Lung (tissue), 12 donors: ENCODE results near the gene ADAMTS4. TPM values are rescaled to one million over a fixed set of nuclear protein-coding genes. Genes with fewer than 3 reads are reported as not detected.

Experiments
- ATAC-seq: fragments of 200-7000 bp; cut with Tn5 transposase; one replicate; pipeline ENCODE4 v1.9.1; 2020; ENCODE audit warnings: moderate number of reproducible peaks; ENCODE audit not compliant: insufficient read depth, low FRiP score
- DNase-seq, 3 donors: peaks; one replicate each; pipeline ENCODE4 v3.0.0-alpha.2; 2013 to 2017
- H3K27ac ChIP-seq, 2 donors: one replicate each; pipeline ENCODE4 v1.5.1; 2013; ENCODE audit warnings: mild to moderate bottlenecking in 2 of 2, moderate library complexity in 2 of 2, control low read depth in 1 of 2, inconsistent platforms in 1 of 2, low read depth in 1 of 2, low read length in 1 of 2
- H3K27me3 ChIP-seq, 3 donors: one replicate each; pipeline ENCODE4 v1.5.1; 2013; ENCODE audit warnings: low read length in 2 of 3; ENCODE audit not compliant: control insufficient read depth in 3 of 3, insufficient read depth in 3 of 3
- H3K36me3 ChIP-seq, 4 donors: one replicate each; pipeline ENCODE4 v1.5.1; 2013; ENCODE audit warnings: low read length in 4 of 4, mild to moderate bottlenecking in 1 of 4, moderate library complexity in 1 of 4; ENCODE audit not compliant: control insufficient read depth in 4 of 4, insufficient read depth in 4 of 4
- H3K4me1 ChIP-seq, 5 donors: one replicate each; pipeline ENCODE4 v1.5.1; 2013; ENCODE audit warnings: low read length in 5 of 5, mild to moderate bottlenecking in 2 of 5, moderate library complexity in 1 of 5; ENCODE audit not compliant: control insufficient read depth in 5 of 5, insufficient read depth in 5 of 5
- H3K4me3 ChIP-seq: one replicate; pipeline ENCODE4 v1.5.1; 2013; ENCODE audit warnings: mild to moderate bottlenecking, control low read depth, moderate library complexity
- H3K9ac ChIP-seq, 2 donors: one replicate each; pipeline ENCODE4 v1.5.1; 2013; ENCODE audit warnings: low read length in 2 of 2, control low read depth in 1 of 2; ENCODE audit not compliant: insufficient read depth in 1 of 2
- H3K9me3 ChIP-seq, 4 donors: one replicate each; pipeline ENCODE4 v1.5.1; 2013; ENCODE audit warnings: low read length in 3 of 4, mild to moderate bottlenecking in 1 of 4, moderate library complexity in 1 of 4; ENCODE audit not compliant: control insufficient read depth in 4 of 4, insufficient read depth in 3 of 4
- WGBS, 2 donors: extraction: QIAGEN DNeasy Blood & Tissue Kit; methylation state at CpG; one replicate each; pipeline ENCODE4 v1.1.7; 2013; 5-methylcytosine and 5-hydroxymethylcytosine counted together
- polyA plus RNA-seq, 2 donors: library from polyadenylated mRNA; stranded (reverse); fragments of 200-250 nt; gene quantifications; one replicate each; pipeline ENCODE4 v1.2.1, GENCODE V29; 2013
- total RNA-seq, 2 donors: library from RNA; depleted of rRNA in 1 of 2; stranded (reverse); fragments of >200 nt in 1 of 2; gene quantifications; one replicate each; pipeline ENCODE4 v1.2.1, GENCODE V29; 2014 to 2021
- TF ChIP-seq, protein P1 (sequence below): IDR thresholded peaks from 2 replicates; pipeline ENCODE4 v1.5.1; 2012; ENCODE audit warnings: mild to moderate bottlenecking; ENCODE audit errors: control extremely low read depth, extremely low read depth
- donor health status: control.
- donor health status: control.
- donor health status: Bipolar disorder and iron deficiency.
- donor health status: healthy.
- donor health status: DM: yes; HTN: yes; CAD: no.

The ADAMTS4 gene
- total and polyA plus RNA-seq, 4 donors = 2.3 to 22.3 (median 13.0) TPM

DNA sequence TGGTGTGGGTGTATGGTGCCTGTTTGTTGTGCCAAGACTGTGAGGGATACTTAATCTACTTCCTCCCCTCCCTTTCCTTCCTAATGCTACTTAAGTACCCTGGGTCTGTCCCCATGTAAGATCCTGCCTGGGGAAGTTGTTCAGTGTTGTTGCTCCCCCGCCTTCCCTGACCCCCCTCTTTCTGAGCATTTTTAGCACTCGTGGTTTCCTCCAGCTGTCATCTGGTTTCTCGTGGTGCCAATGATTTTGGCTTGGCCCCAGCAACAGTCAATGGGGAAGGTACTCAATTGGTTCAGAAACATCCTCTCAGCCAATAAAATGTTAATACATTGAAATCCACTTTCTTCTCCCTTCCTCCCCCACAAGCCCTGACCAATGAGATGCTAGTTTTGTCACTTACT is 13.6 kb downstream of the ADAMTS4 start:
- ATAC-seq (peak; percentile 56), DNase-seq (peak; percentile 85 to 89 (median 86))
- Histone ChIP-seq H3K27ac (peak overlapping the region in 1 of 2 donors; percentile 1), H3K4me3 (no peak overlapping the region), H3K4me1 (peaks cover 3 to 6% (median 5%) of the 10 kb centered on the region in 5 donors), H3K27me3 (no peaks in the 10 kb centered on the region), H3K36me3 (no peaks in the 10 kb centered on the region), H3K9me3 (no peaks in the 10 kb centered on the region), H3K9ac (no peak overlapping the region)
- TF ChIP-seq, protein P1, sequence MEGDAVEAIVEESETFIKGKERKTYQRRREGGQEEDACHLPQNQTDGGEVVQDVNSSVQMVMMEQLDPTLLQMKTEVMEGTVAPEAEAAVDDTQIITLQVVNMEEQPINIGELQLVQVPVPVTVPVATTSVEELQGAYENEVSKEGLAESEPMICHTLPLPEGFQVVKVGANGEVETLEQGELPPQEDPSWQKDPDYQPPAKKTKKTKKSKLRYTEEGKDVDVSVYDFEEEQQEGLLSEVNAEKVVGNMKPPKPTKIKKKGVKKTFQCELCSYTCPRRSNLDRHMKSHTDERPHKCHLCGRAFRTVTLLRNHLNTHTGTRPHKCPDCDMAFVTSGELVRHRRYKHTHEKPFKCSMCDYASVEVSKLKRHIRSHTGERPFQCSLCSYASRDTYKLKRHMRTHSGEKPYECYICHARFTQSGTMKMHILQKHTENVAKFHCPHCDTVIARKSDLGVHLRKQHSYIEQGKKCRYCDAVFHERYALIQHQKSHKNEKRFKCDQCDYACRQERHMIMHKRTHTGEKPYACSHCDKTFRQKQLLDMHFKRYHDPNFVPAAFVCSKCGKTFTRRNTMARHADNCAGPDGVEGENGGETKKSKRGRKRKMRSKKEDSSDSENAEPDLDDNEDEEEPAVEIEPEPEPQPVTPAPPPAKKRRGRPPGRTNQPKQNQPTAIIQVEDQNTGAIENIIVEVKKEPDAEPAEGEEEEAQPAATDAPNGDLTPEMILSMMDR = no peak
- whole genome bisulfite sequencing, 2 donors = 0 to 4% methylated on average over 3 of the region's 3 CpGs

DNA sequence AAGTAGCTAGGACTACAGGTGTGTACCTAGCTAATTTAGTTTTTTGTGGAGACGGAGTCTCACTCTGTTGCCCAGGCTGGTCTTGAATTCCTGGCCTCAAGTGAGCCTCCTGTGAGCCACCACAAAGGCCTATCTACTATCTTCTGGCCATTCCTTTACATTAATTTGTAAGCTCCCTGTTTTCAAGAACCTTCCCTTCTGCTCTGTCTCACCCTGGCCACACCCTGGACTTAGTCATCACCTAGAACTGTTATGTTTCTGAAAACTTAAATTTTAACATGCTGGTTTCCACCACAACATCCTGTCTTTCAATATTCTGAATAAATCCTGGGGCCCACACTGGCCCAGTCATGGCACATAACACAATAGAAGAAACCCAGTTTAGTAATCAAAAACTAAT is 16.6 kb downstream of the ADAMTS4 start:
- H3K9ac ChIP-seq = no peak overlapping the region
- H3K4me3 ChIP-seq = no peak overlapping the region
- no peaks in the 10 kb centered on the region for H3K9me3 ChIP-seq
- no peak for ATAC-seq
- WGBS, 2 donors = 89 to 100% methylated on average over 1 of the region's 1 CpG
- TF ChIP-seq, protein P1 = no peak
- DNase-seq = no peak
- H3K27me3 ChIP-seq = no peaks in the 10 kb centered on the region
- H3K4me1 ChIP-seq = peaks cover 3 to 11% (median 6%) of the 10 kb centered on the region in 5 donors
- H3K27ac ChIP-seq = no peak overlapping the region
- peaks cover 0 to under 1% (median 0%) of the 10 kb centered on the region in 4 donors for H3K36me3 ChIP-seq

DNA sequence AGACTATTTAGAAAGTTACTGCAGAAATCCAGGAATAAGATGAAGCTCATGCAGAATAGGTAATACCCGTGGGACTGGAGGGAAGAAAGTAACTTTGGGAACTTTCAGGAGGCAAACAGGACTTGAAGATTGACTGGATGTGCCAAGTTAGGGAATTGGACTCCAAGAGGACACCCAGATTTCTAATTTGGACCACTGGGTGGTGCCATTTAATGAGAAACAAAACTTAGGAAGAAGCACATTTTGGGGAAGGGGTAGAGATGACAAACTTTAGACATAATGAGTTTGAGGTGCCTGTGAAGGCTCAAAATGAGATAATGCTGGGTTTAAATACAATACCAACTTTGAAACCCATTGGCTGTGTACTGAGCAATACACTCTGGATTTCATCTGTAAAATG is 18.2 kb downstream of the ADAMTS4 start:
- Histone ChIP-seq H3K4me1 (peaks cover 1 to 19% (median 6%) of the 10 kb centered on the region in 5 donors), H3K36me3 (peaks cover 0 to 8% (median under 1%) of the 10 kb centered on the region in 4 donors), H3K9me3 (no peaks in the 10 kb centered on the region), H3K27ac (no peak overlapping the region), H3K27me3 (no peaks in the 10 kb centered on the region), H3K4me3 (no peak overlapping the region), H3K9ac (no peak overlapping the region)
- ATAC-seq (no peak), DNase-seq (peak in 1 of 3 donors; percentile 47)
- 74 to 76% methylated on average over 1 of the region's 1 CpG for WGBS, 2 donors
- TF ChIP-seq, protein P1 = no peak

DNA sequence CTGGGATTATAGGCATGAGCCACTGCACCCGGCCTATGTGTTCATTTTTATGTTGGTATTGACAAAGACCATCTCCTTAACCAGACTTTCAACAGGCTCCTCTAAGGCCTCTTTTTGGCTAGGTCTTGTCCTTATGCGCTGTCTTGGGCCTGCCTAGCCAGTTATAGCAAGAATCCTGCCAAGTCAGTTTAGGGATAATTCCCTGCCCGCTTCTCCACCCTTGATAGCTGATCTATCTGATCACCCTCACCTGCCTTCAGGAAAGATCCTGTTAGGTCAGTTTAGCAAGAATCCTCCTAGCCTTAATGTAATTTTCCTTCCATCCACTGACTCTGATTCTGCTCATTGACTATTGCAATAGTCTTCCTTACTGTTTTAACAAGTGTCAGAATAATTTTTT is 19.2 kb downstream of the ADAMTS4 start:
- Histone ChIP-seq H3K9ac (no peak overlapping the region), H3K4me1 (peaks cover 0 to 14% (median 7%) of the 10 kb centered on the region in 5 donors), H3K27me3 (no peaks in the 10 kb centered on the region), H3K4me3 (no peak overlapping the region), H3K27ac (no peak overlapping the region), H3K9me3 (no peaks in the 10 kb centered on the region), H3K36me3 (peaks cover 3 to 17% (median 5%) of the 10 kb centered on the region in 4 donors)
- no peak for ATAC-seq
- TF ChIP-seq, protein P1 = no peak
- 95 to 98% methylated on average over 3 of the region's 3 CpGs for WGBS, 2 donors
- no peak for DNase-seq
